NAMALWA (cell line): ENCODE data around the gene EI24.
"Not testable (repeated sequence)": the region's sequence is repeated elsewhere in the genome, so short reads cannot be mapped to it uniquely, and the experiment has no call there.

Experiments
- DNase-seq: peaks from one replicate; pipeline ENCODE4 v3.0.0-alpha.2; 2015; ENCODE audit warnings: low spot score

The EI24 gene

GRCh38 chr11:125568970-125569914 lies at the start of gene EI24:
EI24 (plus strand) TSS chr11:125569477; CDS start chr11:125572528, 3,051 bp downstream.
- DNase-seq = peak; percentile 92

- DNase-seq = no peak
These were observed 49.1 kb upstream of the EI24 start for GRCh38 chr11:125519860-125520834.

- DNase-seq = no peak
These were observed 44.0 kb upstream of the EI24 start for GRCh38 chr11:125525303-125525702.

- no peak for DNase-seq
These were observed 36.6 kb upstream of the EI24 start for GRCh38 chr11:125532668-125533067.

GRCh38 chr11:125535585-125535984 lies 33.7 kb upstream of the EI24 start:
- DNase-seq = no peak

- not testable (repeated sequence) for DNase-seq
These were observed 32.4 kb upstream of the EI24 start for GRCh38 chr11:125536834-125537233.

- no peak for DNase-seq
These were observed 26.6 kb upstream of the EI24 start for GRCh38 chr11:125542709-125543108.

- no peak for DNase-seq
These were observed 18.5 kb upstream of the EI24 start for GRCh38 chr11:125550780-125551179.

- DNase-seq = no peak
These were observed 17.4 kb upstream of the EI24 start for GRCh38 chr11:125551835-125552342.

- no peak for DNase-seq
These were observed 16.4 kb upstream of the EI24 start for GRCh38 chr11:125552927-125553326.

- DNase-seq = no peak
These were observed 15.9 kb upstream of the EI24 start for GRCh38 chr11:125553357-125553756.

GRCh38 chr11:125554038-125554437 lies 15.2 kb upstream of the EI24 start:
- no peak for DNase-seq

- DNase-seq = no peak
These were observed 9.4 kb upstream of the EI24 start for GRCh38 chr11:125559888-125560287.

- no peak for DNase-seq
These were observed 7.4 kb upstream of the EI24 start for GRCh38 chr11:125561924-125562323.

GRCh38 chr11:125562430-125562829 lies 6.8 kb upstream of the EI24 start:
- no peak for DNase-seq

GRCh38 chr11:125564357-125564756 lies 4.9 kb upstream of the EI24 start:
- DNase-seq = no peak

GRCh38 chr11:125566235-125566634 lies 3.0 kb upstream of the EI24 start:
- no peak for DNase-seq

- DNase-seq = peak; percentile 47
These were observed 791 bp downstream of the EI24 start for GRCh38 chr11:125569915-125570621.

- no peak for DNase-seq
These were observed 1.7 kb downstream of the EI24 start for GRCh38 chr11:125570952-125571351.

GRCh38 chr11:125572916-125573315 lies 3.6 kb downstream of the EI24 start:
- DNase-seq = no peak

- DNase-seq = not testable (repeated sequence)
These were observed 7.9 kb downstream of the EI24 start for GRCh38 chr11:125577181-125577580.

- DNase-seq = no peak
These were observed 9.5 kb downstream of the EI24 start for GRCh38 chr11:125578783-125579182.
